Anterior cingulate cortex (tissue), 58 donors: ENCODE measurements around the gene HENMT1.
"Not testable (repeated sequence)": the region's sequence is repeated elsewhere in the genome, so short reads cannot be mapped to it uniquely, and the experiment has no call there.

Experiments
- DNase-seq, 58 donors: peaks; one replicate each; lab custom pipeline; 2025; lab: John Stamatoyannopoulos, UW

Gene HENMT1

DNA sequence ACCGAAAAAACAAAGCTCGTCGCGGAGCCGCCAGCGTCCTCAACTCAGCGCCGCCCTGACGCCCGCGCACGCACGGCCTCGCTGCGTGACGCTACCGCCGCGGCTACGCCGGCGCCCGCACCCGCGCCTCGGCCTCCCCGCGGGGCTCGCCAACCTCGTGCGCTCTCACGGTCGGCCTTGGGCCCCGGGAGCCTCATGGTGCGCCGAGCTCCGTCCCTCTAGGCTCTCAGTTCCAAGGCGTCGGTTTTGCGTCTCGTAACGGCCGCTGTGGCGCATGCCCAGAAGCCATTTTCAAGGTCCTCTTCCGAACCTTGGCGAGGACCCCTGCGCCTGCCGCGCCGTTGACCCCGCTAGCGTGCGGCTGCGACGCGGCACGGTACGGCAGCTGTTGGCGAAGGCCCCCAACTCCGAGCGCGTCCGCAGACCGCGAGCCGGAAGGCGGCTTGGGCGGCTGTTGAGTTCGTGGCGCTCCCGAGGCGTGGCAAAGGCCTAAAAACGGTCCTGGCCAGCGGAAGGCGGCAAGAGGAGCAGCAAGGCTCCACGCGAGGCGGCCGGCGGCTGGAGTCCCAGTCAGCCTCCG lies at the start of gene HENMT1:
Gene HENMT1, minus strand, starts transcription at position 64 of the 580 bp plus-strand sequence. CDS start 1,209 bp downstream, outside the sequence.
- DNase-seq, result peak in 55 of 58 donors; percentile 4 to 75 (median 50)

DNA sequence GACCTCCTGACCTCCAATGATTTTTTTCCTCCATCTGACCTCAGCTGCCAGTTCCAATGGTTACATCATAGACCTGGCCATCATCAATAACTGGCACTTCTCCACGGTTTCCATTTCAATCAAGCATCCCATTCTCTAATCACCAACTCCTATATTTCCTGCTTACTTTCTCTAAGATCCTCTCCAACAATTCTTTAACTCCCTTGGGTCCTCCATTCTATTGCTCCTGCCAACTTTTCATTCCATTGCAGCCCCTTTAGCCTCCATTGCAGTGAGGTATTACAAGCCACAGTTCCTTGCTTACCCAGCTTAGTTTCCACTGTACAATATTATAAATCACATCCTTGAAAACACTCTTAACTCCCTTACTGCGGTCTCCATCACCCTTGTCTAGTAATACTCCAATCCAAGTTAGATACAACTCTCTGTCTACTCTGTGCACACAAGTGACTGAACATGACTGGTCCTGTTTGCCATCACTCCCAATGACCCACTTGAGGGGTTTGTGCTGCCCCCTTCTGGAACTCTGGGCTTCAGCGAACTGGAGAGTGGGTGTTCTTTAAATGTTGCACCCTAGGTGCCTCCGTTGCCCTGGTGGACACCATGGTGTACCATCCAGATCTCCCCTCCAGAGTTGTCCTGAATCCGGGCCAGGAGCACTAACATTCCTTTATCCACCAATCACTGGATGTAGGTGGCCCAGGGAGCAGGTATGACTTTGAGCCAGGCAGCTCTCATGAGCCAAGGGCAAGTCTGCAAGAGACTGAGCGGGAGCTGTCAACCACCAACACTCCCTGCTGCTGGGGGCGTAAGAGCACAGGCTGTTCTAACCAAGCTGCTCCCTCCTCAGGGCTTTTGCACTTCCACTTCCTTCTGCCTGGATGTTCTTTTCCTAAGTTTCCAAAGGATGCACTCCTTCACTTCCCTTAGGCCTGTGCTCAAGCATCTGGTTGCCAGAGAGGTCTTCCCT lies 48.1 kb upstream of the HENMT1 start:
- no peak for DNase-seq

DNA sequence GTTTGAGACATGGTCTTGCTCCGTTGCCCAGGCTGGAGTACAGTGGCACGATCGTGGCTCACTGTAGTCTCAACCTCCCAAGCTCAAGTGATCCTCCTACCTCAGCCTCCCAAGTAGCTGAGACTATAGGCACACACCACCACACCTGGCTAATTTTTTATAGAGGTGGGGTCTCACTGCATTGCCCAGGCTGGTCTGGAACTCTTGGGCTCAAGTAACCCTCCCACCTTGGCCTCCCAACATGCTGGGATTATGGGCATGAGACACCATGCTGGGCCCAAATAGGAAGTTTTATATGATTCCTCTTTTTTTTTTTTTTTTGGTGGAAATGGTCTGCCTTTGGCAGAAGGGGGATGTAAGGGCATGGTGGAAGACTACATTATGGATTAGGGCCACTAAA lies 45.8 kb upstream of the HENMT1 start:
- DNase-seq, result no peak

DNA sequence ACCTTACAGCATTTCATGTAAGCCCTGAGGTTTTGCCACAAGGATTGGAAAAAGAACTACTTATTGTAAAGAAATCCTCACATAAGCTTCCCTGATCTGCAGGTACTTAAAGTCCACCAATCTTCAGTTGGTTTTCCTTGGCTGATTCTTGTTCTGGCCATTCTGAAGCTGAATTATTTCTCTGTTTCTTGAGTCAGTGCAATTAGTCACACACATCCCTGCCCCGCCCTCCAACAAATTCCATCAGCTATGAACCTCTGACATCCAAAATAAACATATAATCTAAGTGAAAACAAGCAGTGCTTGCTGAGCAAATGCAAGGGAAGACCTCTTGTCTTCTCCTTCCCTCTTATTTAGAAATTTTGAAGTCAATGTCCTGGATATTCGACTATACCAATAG lies 43.6 kb upstream of the HENMT1 start:
- no peak for DNase-seq

DNA sequence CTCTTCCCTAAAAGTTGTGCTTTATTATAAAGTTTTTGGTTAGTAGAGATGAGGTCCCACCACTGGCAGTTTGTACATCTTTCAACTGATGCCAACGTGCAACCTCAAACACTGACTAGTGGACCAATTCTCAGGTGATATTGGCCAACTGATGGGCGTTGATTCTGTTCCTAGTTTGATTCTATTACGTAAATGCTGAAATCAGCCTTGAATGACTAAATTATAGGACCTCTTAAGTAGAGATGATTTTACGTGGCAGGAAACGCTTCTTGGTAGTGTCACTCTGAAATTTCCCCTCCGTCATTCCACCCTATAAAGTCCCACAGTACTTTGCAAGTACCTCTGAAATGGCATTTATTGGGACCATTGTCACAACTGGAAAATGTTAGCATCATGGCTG lies 43.0 kb upstream of the HENMT1 start:
- no peak for DNase-seq

DNA sequence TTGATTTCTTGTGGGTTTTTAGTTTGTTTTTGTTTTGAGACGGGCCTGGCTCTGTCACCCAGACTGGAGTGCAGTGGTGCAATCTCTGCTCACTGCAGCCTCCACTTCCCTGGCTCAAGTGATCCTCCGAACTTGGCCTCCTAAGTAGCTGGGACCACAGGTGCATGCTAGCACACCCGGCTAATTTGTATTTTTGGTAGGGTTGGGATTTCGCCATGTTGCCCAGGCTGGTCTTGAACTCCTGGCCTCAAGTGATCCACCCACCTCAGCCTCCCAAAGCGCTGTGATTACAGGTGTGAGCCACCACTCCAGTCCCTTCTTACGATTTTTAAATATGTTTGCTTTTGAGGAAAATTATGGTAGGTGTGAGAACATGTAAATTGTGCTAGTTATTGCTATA lies 41.2 kb upstream of the HENMT1 start:
- not testable (repeated sequence) for DNase-seq

DNA sequence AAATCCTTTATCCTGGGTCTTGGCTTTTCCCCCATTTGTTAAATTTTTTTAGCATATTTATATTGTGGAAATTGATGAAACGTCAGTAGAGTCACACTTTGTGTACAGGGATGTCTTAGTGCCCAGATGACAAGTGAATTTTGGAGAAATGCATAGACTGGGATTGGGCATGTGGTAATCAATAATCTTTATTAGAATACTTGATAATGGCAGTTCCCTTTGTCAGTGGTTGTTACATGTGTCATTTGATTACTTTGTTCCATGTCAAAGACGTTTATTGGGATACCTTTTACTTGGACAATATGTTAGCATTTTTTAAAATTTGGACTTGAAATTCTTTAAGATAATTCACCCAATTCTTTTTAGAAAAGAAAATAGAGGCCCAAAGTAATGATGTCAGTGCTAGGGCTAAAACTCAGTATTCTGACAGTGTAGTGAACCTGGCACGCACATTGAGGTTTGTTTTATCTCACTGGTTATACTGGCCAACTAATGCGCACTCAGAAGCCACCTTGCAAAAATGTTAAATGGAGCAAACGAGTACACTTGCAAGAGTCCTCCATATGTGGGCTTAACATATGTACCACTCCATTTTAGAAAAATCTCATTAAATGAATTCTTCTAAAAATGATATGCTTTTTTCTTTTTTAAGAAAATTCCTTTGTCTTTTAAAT lies 40.4 kb upstream of the HENMT1 start:
- DNase-seq, result no peak

DNA sequence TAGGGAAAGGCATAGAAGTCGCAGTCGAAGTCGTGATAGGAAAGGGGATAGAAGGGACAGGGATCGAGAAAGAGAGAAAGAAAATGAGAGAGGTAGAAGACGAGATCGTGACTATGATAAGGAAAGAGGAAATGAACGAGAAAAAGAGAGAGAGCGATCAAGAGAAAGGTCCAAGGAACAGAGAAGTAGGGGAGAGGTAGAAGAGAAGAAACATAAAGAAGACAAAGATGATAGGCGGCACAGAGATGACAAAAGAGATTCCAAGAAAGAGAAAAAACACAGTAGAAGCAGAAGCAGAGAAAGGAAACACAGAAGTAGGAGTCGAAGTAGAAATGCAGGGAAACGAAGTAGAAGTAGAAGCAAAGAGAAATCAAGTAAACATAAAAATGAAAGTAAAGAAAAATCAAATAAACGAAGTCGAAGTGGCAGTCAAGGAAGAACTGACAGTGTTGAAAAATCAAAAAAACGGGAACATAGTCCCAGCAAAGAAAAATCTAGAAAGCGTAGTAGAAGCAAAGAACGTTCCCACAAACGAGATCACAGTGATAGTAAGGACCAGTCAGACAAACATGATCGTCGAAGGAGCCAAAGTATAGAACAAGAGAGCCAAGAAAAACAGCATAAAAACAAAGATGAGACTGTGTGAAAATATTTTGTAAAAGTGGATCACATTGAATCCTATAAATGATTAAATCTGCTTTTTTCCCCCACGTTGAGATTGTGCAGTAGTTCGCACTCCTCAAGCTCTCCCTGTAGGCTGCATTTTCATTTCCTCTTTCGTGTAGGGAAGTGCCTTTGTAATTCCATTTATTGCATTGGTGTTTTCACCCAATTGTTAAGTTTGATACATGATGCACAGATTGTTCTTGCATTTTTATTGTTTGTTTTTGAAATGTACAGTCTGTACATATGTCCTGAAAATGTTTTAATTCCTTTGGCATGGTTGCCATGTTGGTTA lies 38.8 kb upstream of the HENMT1 start:
- DNase-seq, result no peak

DNA sequence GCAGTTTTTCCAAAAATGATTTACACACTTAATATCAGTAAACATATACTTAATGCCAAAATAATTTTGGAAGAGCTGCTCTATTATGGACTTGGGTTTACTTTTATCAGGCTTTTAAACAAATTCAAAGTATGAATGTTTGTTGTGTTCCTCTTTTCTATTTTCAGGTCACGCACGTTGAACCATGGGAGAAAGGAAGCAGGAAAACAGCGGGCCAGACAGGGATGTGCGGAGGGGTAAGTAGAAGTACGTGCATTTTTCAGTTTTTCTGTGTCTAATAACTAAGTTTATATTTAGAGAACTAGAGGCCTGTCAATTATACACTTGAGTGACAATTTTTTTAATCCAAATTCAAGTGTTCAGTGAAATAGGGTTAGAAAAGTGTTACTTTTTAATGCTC lies 34.6 kb upstream of the HENMT1 start:
- DNase-seq, result no peak

DNA sequence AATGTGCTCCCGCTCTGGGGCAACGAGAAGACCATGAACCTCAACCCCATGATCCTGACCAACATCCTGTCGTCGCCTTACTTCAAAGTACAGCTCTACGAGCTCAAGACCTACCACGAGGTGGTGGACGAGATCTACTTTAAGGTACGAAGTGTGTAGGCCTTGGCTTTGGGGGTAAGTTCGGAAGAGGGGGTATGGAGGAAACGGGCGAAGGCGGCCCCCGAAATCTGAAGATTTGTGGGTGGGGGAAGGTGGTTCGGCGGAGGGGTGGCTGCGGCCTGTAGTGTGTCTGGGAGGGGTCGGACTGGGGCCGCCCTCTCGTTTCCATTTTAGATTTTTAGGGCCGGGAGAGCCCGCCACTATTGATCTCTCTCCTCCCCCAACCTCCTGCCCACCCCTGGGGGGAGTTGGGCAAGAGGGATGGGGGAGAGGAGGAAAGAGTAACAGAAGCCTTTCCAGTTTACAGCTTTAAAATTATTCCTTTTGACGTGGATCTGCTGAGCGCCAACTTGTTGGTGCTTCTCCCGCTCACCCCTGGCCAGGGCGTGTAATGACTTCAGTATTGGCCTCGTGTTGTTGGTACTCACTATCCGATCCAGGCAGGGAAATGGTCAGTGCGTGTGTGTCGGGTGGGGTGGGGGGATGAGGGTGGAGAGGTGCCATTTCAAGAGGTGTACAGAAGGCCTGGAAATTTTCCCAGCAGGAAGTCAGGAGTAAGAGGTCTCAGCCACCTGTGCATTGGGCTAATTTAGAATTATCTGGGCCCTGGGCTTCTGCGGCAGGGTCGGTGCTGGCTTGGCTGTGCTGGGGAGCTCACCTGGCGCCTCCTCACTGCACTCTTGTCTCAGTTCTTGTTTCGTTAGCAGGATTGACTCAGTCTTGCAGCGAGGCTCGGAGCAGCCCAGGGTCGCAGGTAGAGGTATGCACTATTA lies 32.1 kb upstream of the HENMT1 start:
- peak in 26 of 58 donors; percentile 17 to 85 (median 68) for DNase-seq

DNA sequence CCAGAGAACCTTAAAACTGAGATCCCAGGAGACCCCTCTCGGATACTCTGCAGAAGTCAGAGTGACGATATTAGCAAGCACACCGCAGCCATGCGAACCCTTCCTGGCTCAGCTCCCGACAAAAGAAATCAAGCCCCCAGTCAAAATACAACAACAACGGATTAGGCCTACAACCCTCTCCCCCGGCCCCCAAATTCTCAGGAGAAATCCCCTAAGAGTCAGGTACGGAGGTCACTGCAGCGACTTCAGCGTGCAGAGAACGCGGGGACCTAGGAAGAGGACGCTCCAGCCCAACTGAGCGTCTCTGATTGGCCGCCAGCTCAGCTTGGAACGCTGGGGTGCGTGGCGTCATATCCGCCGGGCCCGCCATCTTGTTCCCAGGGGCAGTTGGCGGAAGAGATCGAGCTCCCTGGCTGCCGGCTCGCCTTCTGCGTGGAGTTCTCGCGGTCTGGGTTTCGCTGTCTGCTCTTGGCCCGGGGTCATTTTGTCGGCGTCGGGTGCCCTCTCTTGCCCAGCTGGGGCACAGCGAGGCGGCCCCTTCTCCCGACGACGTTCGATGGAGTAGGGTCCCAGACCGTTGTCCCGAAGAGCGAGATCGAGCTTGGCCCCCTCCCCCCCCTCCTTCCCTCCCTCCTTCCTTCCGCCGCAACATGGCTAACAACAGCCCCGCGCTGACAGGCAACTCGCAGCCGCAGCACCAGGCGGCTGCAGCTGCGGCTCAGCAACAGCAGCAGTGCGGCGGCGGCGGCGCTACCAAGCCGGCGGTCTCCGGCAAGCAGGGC lies 31.2 kb upstream of the HENMT1 start, which contains the start of gene PRPF38B:
Gene PRPF38B, plus strand, starts transcription at position 369 of the 782 bp plus-strand sequence. Its CDS starts 282 bp downstream, at position 651.
- DNase-seq, result peak; percentile 48 to 97 (median 92)

DNA sequence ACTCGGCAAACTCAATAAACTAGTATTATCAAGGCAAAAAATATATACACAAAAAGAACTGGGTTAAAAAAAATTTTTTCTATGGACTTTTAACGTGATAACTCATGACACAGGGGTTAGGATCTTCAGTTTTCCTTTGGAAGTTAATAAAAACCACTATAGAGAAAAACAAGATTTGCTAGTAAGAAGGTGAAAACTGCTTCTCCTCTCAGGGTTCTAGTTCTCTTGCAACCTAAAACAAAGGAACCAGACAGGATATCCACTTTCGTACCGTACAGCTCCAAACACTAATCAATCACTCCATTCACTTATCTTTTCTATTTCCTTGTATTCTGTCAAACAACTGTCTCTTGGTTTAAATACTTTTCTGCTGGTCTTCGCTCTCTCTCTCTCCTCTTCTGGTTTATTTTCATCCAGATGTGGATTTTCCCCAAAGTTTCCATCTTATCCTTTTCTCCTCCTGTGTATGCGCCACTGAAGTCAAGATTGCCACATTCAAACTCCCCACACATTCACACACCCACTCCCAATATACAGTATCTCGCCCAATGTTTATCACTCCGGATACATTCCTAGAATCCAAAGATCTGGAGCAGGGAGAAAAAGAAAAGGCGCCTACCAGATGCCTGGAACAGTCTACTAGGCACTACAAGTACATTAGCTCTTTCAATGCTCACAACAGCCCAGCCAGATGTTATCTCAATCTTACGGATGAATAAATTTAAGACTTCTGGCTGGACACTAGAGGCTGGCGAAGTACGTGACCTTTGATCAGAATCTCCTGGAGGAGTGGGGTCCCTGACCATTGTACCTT lies 30.4 kb upstream of the HENMT1 start:
- DNase-seq, result no peak

DNA sequence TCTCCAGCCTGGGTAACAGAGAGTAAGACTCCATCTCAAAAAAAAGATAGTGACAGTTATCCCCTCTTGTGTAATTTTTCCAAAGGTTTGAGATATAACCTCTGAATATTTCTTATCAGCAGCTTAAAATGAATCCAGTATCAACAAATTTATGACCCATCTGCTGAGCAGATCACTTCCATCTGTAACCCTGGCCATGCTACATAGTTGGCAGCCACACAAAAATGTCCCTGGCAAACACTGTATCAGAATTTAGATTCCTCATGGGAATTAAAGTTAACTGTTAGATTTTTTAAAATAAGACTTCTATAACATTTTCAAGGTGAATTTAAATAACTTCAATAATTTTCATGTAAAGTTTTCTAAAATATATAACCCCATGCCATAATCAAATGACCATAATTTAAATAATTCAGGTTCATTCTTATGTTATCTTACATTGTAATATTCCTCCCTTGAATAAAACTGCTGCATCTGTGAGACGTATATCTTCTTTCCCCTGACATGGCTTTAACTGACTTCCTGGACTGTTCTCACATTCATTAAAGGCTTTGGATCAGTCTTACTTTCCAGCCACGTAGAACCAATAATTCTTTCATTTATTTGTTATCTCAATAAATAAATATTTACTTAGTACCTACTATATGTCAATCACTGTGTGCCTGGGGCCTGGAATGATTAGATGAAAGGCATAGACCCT lies 25.9 kb upstream of the HENMT1 start:
- no peak for DNase-seq

DNA sequence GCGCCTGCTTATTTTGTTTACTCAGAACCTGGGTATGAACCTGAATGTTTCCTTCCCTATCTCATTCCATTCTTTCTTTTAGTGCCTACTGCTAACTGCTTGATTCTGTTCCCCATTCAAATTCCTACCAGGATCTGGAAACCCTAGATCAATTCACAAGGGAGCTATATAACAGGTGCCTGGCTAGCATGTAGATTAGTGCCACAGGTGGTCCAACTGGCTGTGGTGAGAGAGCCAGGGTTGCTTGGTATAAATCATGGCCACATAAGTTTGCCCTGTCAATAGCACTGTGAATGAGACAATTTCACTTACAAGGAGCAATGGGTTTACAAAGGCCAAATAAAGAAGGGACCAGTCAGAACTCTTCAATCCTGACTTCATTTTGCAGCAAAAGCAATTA lies 24.6 kb upstream of the HENMT1 start:
- no peak for DNase-seq

DNA sequence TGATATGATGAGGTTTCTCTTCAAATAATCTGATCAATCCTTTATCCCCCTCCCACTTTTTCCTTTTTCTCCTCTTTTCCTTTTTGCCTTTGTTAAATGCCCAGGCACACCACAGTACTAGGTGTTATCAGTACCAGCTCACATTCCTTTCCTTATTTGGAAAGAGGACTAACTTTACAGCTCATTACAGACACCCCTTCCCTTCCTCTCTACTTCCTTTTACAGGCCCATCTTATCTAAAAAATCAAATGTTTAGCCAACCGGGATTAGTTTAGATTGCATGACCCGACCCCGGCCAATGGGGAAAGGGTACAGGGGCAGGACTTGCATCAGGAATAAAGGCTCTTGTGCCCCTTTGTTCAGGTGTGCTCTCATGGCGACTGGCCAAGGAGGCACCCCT lies 20.8 kb upstream of the HENMT1 start:
- DNase-seq, result not testable (repeated sequence)

DNA sequence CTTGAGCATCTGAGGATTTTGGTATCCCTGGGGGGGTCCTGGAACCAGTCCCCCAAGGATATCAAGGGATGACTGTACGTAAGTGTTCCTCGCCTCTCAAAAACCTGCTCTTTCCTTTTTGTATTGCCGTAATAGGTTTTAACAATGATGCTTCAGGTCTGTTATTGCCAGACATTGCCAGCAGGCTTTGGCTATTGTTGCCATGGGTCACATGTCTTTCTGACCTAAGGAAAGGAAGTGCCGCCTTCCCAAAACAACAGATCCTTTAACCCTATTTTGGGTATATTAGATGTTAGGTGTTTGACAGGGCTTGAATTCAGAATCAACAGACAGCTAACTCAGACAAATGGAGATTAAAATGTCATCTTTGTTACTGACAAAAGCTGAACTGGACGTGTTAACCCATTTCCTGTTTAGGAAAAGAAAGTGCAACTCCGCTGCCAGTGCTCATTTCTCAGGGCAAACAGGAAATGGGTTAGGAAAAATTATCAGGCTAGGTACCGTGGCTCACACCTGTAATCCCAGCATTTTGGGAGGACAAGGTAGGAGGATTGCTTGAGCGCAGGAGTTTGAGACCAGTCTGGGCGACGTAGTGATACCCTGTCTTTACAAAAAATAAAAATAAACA lies 18.8 kb upstream of the HENMT1 start:
- no peak for DNase-seq
